GM18861 (cell line): ENCODE results near the gene IGFALS.

Experiments used
- ATAC-seq: cut with Tn5 transposase; IDR thresholded peaks from one replicate; pipeline ENCODE4 v1.9.1; 2021; ENCODE audit not compliant: unreplicated experiment

Gene IGFALS

DNA sequence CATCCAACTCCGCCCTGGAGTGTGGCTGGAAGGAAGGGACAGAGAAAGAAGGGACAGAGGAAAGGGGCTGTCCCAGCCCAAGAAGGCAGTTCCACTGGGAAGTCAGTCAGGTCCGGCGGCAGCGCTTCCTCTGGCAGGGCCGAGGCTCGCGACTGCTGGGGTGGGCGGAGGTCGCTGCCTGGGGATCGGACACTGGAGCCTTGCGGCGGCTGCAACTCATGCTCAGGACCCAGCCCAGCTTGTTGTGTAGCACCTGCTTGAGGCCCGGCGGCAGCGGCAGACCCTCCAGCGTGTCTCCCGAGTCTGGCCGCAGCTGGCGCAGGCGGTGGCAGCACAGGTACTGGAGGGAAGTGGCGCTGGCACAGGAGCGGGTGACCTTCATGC, 16.5 kb downstream of the IGFALS start:
- ATAC-seq, result no peak

DNA sequence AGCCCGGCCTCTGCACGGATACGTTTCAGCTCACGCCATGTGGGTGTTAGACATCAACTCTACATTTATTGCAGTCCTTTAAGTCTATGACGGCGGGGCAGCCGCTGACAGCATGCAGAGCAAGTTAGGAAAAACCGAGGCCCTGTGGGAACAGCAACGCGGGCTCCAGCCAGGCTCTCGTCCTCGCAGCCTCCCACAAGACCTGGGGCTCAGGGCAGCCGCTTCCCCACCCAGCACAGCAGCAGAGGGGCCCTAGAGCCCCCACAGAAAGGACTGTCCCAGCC, 16.9 kb downstream of the IGFALS start:
- ATAC-seq, result no peak

DNA sequence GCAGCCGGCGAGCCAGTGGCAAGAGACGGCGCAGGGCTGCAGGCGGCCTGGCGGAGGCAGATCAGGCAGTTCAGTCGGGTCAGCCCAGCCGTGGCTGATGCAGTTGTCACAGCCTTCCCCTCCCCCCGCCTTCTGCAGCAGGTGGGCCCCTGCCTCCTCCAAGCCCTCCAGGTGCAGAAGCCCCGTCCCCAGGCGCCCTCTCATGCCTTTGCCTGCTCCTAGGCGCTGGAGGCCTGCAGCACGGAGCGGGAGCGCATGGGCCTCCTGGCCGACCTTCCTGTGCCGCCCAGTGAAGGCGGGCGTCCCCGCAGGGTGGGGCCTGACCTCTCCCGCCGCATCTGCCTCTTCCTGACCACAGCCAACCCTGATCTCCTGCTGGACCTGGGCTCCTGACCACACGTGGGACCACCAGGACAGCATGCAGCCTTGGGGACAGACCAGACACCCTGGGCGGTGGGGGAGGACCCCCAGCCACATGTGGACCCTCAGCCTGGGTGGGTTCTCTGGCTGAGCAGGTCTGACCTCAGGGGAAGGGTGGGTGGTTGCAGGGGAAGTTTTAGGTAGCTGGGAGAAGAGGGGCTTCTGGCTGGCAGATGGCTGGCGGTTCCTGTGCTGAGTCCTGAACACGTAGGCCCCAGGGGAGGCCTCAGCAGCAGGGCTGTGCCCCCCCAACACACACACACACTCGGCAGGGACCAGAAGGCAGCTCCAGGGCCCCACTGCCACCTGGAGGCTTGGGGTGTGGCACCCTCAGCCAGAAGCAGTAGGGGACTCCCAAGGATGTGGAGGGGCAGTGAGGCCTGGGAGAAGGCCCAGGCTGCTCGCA, 17.4 kb downstream of the IGFALS start:
- ATAC-seq, result no peak

DNA sequence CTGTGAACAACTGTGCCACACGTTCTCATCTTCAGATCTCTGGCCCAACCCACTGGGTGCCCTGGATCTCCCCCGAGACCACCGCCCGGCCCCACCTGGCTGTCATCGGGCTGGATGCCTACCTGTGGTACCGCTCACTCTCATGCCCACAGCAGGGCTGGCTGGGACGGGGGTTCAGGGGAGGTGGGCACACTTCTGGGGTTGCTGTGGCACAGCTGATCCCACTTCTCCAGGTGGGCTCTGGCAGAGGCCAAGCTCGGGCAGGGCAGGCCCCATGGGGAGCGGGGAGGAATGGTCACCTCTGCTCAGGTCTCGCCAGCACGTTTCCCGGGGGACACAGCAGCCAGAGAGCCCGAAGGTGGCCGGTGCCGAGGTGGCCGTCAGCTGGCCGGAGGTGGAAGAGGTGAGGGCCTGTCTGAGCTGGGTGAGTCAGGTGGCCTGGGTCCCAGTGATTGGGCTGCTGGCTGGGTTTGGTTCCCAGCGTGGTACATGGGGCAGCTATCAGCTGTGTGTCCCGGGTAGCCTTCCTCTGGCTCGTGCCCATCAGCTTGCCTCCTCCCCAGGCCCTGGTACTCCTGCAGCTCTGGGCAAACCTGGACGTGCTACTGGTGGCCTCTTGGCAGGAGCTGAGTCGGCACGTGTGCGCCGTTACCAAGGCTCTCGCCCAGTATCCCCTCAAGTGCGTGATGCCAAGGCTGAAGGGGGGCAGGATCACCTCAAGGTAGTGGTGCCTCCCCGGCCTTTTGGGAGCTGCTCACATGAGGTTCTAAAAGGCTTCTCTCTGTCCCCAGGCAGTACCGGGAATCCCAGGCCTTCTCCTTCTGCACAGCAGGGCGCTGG, 18.3 kb downstream of the IGFALS start:
- ATAC-seq, result no peak

DNA sequence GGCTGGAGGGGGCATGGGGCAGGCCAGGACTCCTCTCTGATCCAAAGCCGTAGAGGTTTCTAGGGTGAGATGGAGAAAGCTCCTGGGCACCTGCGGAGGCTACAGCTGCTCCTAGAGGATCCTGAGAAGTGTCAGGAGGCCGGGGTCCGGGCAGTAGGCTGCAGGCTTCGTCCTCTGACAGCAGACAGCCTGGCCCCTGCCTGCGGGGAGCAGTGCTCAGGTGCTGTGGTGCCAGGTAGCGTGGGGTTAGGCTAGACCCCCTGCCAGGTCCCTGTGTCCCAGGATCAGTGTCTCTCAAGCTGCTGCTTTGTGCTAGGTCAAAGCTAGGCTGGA, 19.1 kb downstream of the IGFALS start:
- no peak for ATAC-seq

DNA sequence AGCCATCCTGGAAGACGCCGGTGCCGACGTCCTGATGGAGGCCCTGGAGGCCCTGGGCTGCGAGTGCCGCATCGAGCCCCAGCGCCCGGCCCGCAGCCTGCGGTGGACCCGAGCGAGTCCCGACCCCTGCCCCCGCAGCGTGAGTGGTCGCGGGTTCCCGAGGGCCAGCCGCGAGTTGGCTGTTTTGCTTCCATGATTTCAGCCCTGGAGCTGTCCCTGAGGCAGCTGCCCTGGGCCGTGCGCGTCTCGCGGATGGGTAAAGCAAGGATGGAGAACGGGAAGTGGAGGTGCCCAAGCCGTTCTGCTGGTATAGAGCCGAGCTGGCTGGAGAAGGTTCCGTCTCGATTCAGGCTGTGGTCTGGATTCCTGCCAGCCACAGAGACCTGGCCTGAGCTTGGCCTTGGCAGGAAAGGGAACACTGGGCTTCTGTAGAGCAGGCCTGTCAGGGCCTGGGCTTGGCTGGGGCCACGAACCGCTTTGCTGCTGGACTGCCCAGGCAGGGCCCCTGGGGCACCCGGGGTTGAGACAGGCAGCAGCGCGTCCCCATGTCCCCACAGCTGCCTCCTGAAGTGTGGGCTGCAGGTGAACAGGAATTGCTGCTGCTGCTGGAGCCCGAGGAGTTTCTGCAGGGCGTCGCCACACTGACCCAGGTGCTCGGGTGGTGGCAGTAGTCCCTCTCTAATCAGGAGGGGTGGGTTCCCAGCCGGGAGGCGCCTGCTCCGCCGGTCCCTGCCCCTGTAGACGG, 19.6 kb downstream of the IGFALS start:
- ATAC-seq, result no peak

DNA sequence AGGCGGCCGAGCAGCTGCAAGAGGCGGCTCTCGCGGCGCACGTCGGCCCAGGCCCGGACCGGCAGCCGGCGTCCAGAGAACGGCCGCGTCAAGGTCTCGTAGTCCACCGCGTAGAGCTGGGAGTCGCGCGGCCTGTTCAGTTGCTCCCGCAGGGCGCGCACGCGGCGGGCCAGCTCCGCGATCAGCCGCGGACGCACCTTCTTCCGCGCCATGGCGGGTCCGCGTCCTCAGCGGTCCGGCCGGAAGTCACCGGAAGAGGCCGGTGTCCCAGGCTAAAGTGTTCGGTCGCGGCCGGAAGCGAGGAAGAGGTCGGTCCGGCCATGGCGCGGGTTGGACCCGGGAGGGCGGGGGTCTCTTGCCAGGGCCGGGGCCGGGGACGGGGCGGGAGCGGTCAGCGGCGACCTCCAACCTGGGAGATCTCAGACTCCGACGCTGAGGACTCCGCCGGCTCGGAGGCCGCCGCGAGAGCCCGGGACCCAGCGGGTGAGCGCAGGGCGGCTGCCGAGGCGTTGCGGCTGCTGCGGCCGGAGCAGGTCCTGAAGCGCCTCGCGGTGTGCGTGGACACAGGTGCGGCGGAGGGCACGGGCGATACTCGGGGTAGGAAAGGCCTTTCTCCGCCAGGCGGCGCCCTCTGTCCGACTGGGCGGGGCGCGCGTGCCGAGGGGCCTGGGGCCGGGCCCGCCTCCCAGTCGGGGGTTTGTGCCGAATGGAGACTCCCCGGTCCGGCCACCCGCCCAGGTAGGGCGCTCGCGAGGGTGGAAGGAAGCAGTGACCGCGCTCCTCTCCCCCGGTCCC, 20.4 kb downstream of the IGFALS start, which contains the start of gene MRPS34:
TSS of gene MRPS34 (minus strand) at position 227 of the 795 bp plus-strand sequence. CDS start at position 212, 15 bp downstream.
- ATAC-seq, result peak; percentile 39

DNA sequence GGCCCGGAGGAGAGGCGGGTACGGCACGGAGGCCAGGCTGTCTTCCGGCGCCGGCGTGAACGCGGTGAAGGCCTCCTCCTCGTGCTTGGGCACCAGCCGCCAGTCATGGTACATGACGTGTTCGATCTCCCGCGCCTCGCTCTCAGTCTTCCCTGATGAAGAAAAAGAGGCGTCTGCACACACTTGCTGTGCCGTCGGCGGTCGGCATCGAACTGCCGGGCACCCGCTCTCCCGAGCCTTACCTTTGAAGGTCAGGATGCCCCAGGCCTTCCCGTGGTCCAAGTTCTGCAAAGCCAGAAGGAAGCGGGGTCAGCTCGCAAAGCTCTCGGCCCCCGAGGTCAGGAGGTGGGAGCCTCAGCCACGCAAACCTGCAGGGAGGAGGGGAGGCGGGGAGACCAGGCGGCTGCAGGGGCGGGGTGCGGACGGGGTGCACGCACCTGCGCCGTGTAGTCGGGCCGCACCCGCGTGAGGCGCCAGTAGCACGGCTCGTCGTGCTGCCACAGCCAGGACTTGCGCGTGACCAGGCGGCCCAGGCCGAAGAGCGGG, 21.1 kb downstream of the IGFALS start, which contains the start of gene EME2:
TSS of gene EME2 (plus strand) at position 449 of the 546 bp plus-strand sequence. CDS start 418 bp downstream, outside the sequence.
- no peak for ATAC-seq

DNA sequence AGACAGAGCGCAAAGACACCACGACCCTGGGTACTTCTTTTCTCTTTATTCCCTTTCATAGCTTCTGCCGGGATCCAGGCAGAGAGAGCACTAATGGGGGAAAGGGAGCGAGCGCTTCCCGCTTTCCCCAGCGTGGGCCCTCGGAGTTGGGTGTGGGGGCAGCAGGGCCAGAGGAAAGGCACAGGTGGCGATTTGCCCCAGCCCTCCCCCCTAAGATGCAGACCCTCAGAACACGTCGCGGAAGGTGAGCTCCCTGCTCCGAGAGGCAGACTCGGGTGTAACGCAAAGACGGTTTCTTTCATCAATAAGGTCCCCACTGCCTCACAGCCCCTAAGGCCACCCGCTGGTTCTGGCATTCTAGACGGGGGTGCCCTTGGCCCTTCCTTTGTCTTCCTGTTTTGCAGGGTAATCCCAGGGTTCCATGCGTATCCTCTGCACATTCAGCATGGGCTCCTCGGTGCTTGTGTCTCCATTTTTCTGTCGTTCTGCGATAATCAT, 21.6 kb downstream of the IGFALS start:
- no peak for ATAC-seq

DNA sequence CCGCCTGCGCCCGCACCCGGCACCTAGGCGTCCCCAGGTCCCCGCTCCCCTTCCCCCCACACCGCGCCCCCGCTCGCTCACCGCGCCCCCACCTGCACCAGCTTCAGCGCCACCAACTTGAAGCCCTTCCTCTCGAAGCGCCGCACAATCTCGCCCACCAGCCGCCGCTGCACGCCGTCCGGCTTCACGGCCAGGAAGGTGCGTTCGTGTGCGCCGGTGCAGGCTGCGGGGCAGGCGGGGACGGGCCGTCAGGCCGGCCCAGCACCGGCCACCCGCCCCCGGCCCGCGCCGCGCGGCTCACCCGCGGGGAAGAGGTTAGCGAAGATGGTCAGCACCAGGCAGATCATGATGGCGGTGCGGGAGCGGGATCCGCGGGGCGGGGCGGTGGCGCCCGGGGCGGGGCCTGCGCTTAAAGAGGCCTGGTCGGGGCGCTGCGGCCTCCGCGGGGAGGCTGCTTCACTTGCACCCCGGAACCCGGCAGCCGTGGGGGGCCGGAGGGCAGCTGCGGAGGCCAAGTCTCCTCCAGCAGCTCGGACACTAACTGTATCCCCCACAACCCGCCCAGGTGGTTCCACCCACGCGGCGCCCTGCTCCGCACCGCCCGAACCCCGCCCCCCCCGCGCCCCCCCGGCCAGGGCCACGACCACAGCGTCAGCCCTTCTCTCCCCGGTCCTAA, 22.2 kb downstream of the IGFALS start, which contains the start of gene NME3:
TSS of gene NME3 (minus strand) at position 356 of the 676 bp plus-strand sequence. CDS start at position 347, 9 bp downstream.
- ATAC-seq, result no peak

DNA sequence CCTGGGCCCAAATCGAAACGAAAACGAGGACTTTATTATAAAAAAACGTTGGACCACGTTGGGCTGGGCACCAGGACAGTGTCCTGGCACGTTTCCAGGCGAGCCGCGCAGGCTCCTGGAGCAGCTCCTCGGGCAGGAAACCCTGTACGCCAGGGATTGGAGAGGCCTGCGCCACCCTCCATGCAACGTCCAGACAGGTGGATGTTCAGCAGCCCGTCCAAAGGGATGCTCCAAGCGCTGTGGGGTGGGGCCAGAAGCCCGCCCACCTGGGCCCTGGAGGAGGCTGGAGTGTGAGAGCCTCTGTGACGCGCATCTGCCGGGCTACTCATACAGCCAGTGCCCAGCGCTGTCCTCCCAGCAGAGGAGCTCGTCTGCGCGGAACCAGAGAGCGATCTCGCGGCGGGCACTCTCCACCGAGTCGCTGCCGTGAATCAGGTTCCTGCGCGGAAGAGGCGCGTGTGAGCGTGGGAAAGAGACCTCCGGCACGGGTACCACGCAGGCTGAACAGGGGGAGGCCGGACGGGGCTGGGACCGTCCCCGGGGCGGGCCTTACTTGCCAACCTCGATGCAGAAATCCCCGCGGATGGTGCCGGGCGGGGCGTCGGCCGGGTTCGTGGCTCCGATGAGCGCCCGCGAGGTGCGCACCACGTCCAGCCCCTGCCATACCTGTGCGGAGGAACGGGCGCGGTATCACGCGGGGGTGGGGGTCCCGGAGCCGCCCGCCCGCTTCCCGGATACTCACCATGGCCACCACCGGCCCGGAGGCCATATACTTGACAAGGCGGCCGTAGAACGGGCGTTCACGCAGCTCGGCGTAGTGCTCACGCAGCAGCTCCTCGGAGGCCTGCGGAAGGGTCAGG, 22.9 kb downstream of the IGFALS start:
- ATAC-seq, result no peak

DNA sequence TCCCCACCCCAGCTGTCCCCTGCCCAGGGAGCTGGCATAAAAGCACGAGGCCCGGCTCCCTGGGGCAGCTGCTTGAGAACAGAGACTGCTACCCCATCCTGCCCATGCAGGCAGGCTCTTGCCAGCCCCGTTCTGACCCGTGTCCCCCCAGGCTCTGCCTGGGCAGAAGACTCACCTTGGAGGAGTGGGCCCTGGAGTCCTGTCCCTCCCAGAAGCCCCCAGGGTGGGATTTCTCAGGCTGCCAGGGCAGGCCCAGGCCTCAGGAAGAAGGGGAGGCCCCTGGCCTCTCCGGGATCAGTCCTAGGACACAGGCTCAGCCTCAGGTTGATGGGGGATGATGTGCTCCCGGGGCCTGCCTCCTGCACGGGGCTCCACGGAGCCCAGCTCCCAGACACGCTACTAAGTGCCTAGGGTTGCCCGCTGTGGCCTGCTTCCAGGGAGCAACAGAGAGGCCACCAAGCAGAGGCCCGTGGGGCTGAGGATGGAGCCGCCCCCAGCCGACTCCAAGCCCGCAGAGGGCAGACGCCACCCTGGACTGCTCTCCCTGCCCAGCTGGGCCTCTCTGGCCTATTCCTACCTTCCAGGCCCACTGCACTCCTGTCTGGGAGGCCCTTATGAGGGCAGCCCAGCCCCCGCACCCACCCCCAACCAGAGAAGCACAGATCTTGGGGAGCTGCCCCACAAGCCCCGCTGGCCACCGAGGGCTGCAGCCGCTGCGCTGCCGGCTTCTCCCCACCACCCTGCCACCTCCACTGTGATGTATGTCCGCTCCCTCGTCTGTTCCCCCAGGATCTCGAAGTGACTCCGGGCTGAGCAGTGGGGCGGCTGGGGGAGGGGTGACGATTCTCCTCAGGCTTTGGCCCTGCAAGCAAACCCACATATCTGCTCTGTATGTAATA, 23.9 kb downstream of the IGFALS start:
- no peak for ATAC-seq

DNA sequence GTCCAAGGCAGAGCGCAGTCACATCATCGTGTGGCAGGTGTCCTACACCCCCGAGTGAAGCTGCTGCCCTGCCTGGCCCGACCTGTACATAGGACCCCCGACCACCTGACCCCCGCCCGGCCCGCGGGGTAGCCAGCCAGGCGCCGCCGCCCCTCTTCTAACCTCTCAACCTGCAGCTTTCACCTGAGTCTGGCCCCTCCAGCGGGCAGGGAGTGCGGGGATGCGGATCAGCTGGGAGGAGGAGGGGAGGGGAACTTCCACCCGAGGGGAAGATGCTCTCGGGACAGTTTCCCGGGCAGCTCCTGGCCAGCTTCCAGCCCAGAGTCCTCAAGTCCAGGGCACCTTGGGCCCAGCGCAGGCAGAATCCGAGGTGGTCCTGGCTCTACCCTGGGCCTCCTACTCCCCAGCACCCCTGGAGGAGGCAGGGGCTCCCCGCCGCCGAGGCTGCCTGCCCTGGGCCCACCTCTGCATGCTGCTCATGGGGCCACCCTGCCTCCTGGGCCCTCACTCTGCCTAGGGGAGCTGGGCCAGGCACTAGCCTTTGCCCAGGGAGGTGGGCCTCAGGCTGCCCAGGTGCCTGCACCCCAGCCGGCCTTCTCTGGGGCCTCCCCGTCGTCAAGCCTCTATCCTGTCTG, 24.6 kb downstream of the IGFALS start:
- ATAC-seq, result no peak

DNA sequence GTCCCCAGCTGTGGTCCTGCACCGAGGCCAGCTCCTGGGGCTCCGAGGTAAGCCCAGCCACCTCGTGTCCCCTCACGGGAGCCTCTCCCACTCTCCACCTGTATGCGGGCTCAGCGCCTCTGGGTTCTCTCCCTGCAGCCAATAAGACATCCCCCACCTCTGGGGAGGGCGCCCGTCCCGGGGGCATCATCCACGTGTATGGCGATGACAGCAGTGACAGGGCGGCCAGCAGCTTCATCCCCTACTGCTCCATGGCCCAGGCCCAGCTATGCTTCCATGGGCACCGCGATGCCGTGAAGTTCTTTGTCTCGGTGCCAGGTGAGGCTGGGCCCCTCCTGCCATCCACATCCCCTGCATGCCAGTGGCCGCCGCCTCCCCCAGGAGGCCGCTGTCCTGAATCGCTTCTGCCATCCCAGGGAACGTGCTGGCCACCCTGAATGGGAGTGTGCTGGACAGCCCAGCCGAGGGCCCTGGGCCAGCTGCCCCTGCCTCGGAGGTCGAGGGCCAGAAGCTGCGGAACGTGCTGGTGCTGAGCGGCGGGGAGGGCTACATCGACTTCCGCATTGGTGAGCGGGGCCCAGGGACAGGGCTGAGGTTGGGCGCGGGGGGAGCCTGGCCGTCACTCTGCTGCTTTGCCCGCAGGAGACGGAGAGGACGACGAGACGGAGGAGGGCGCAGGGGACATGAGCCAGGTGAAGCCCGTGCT, 25.3 kb downstream of the IGFALS start:
- no peak for ATAC-seq

DNA sequence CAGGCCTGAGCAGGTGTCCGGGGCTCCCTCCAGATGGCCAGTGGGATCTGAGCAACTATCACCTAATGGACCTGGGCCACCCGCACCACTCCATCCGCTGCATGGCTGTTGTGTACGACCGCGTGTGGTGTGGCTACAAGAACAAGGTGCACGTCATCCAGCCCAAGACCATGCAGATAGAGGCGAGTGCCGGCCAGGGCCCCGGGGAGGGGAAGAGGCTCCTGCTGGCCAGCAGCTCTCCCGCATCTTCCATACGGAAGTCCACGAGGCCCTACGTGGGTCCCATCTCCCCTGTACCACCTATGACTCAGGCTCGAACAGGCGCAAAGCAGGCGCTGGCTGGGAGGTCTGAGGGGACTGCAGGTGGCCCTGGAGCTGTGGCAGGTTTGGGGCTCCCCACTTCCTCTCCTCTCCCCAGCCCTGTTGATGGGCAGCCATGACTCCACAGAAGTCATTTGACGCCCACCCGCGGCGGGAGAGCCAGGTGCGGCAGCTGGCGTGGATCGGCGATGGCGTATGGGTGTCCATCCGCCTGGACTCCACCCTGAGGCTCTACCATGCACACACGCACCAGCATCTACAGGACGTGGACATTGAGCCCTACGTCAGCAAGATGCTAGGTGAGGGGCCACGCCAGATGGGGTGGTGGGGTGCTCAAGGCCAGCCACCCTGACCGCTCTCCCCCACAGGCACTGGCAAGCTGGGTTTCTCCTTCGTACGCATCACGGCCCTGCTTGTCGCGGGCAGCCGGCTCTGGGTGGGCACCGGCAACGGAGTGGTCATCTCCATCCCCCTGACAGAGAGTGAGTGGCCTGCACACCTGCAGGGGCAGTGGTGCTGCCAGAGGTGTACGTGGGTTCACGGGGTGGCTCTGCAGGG, 26.1 kb downstream of the IGFALS start:
- no peak for ATAC-seq

DNA sequence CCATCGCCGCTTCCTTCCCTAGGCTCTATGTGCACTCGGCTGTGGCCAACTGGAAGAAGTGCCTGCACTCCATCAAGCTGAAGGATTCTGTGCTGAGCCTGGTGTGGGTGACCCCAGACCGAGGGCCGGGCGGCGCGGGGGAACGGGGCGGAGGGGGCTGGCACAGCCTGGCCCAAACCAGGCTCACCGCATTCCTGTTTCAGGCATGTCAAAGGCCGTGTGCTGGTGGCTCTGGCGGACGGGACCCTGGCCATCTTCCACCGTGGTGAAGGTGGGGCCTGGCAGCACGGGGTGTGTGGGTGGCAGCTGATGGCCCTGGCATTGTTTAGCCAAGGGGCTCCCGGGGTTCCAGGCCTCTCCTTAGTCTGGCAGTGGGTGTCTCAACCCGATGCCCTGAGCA, 26.8 kb downstream of the IGFALS start:
- no peak for ATAC-seq
